Central memory CD8-positive, alpha-beta T cell (primary cell): ENCODE results near the gene DPP6.

Experiments
- ATAC-seq: fragments of 150-1000 bp; cut with Tn5 transposase; replicated peaks from 2 replicates; pipeline ENCODE4 v1.10.0; 2022; ENCODE audit warnings: mild to moderate bottlenecking, moderate FRiP score, moderate number of reproducible peaks; ENCODE audit not compliant: poor library complexity, severe bottlenecking; ENCODE audit errors: extremely low read depth
- DNase-seq, 2 donors: peaks; one replicate each; pipeline ENCODE4 v3.0.0; 2021; ENCODE audit warnings: low spot score in 2 of 2
- H3K27ac Mint-ChIP-seq: one replicate; pipeline ENCODE4 v1.8.0; 2022; ENCODE audit warnings: low read depth, mild to moderate bottlenecking, moderate library complexity, mixed read lengths
- H3K27me3 Mint-ChIP-seq: one replicate; pipeline ENCODE4 v1.8.0; 2022; ENCODE audit warnings: mixed read lengths
- H3K36me3 Mint-ChIP-seq: one replicate; pipeline ENCODE4 v1.8.0; 2022; ENCODE audit warnings: mild to moderate bottlenecking, moderate library complexity, mixed read lengths; ENCODE audit not compliant: insufficient read depth
- H3K4me1 Mint-ChIP-seq: one replicate; pipeline ENCODE4 v1.8.0; 2022; ENCODE audit warnings: mixed read lengths
- H3K4me3 Mint-ChIP-seq: one replicate; pipeline ENCODE4 v1.8.0; 2022; ENCODE audit warnings: mild to moderate bottlenecking, moderate library complexity, mixed read lengths
- H3K9me3 Mint-ChIP-seq: one replicate; pipeline ENCODE4 v1.8.0; 2022; ENCODE audit warnings: mixed read lengths

DPP6 gene

GRCh38 chr7:154837622-154838021 is 785.4 kb downstream of the DPP6 start:
- Mint-ChIP-seq H3K27ac (no peak overlapping the region), H3K9me3 (no peaks in the 10 kb centered on the region), H3K4me3 (no peak overlapping the region), H3K4me1 (no peaks in the 10 kb centered on the region), H3K36me3 (no peaks in the 10 kb centered on the region), H3K27me3 (peaks cover 41% of the 10 kb centered on the region)
- no peak for DNase-seq
- ATAC-seq = no peak

GRCh38 chr7:154840086-154840485 is 787.9 kb downstream of the DPP6 start:
- no peaks in the 10 kb centered on the region for H3K36me3 Mint-ChIP-seq
- no peak overlapping the region for H3K27ac Mint-ChIP-seq

GRCh38 chr7:154841731-154842331 is 789.6 kb downstream of the DPP6 start:
- Mint-ChIP-seq H3K4me1 (no peaks in the 10 kb centered on the region), H3K27ac (no peak overlapping the region), H3K4me3 (no peak overlapping the region), H3K27me3 (peaks cover 42% of the 10 kb centered on the region), H3K9me3 (no peaks in the 10 kb centered on the region), H3K36me3 (no peaks in the 10 kb centered on the region)
- DNase-seq (no peak), ATAC-seq (no peak)

More at GRCh38 chr7:154840086-154840485, 787.9 kb downstream of the DPP6 start:
- H3K27me3 Mint-ChIP-seq = peaks cover 37% of the 10 kb centered on the region
- DNase-seq = no peak
- no peaks in the 10 kb centered on the region for H3K9me3 Mint-ChIP-seq
- no peak overlapping the region for H3K4me3 Mint-ChIP-seq
- no peaks in the 10 kb centered on the region for H3K4me1 Mint-ChIP-seq
- no peak for ATAC-seq

GRCh38 chr7:154842591-154842990 is 790.4 kb downstream of the DPP6 start:
- ATAC-seq = no peak
- no peak for DNase-seq
- peaks cover 47% of the 10 kb centered on the region for H3K27me3 Mint-ChIP-seq
- H3K9me3 Mint-ChIP-seq = no peaks in the 10 kb centered on the region
- H3K36me3 Mint-ChIP-seq = no peaks in the 10 kb centered on the region
- no peak overlapping the region for H3K4me3 Mint-ChIP-seq
- no peak overlapping the region for H3K27ac Mint-ChIP-seq
- no peaks in the 10 kb centered on the region for H3K4me1 Mint-ChIP-seq

- H3K36me3 Mint-ChIP-seq = no peaks in the 10 kb centered on the region
- no peaks in the 10 kb centered on the region for H3K4me1 Mint-ChIP-seq
- no peaks in the 10 kb centered on the region for H3K9me3 Mint-ChIP-seq
- DNase-seq (no peak), ATAC-seq (no peak)
- H3K27ac Mint-ChIP-seq = no peak overlapping the region
- no peak overlapping the region for H3K4me3 Mint-ChIP-seq
- peaks cover 58% of the 10 kb centered on the region for H3K27me3 Mint-ChIP-seq
Measured at GRCh38 chr7:154843670-154844237, 791.6 kb downstream of the DPP6 start.

- peaks cover 60% of the 10 kb centered on the region for H3K27me3 Mint-ChIP-seq
- no peaks in the 10 kb centered on the region for H3K9me3 Mint-ChIP-seq
- no peaks in the 10 kb centered on the region for H3K4me1 Mint-ChIP-seq
- H3K36me3 Mint-ChIP-seq = no peaks in the 10 kb centered on the region
- H3K27ac Mint-ChIP-seq = no peak overlapping the region
- H3K4me3 Mint-ChIP-seq = no peak overlapping the region
- ATAC-seq (no peak), DNase-seq (no peak)
Measured at GRCh38 chr7:154844499-154844898, 792.3 kb downstream of the DPP6 start.

GRCh38 chr7:154844955-154845354 is 792.8 kb downstream of the DPP6 start:
- H3K27me3 Mint-ChIP-seq = peaks cover 60% of the 10 kb centered on the region
- no peak overlapping the region for H3K4me3 Mint-ChIP-seq
- H3K9me3 Mint-ChIP-seq = no peaks in the 10 kb centered on the region
- ATAC-seq (no peak), DNase-seq (no peak)
- H3K27ac Mint-ChIP-seq = no peak overlapping the region
- H3K4me1 Mint-ChIP-seq = no peaks in the 10 kb centered on the region
- H3K36me3 Mint-ChIP-seq = no peaks in the 10 kb centered on the region

GRCh38 chr7:154848464-154848863 is 796.3 kb downstream of the DPP6 start:
- ATAC-seq (no peak), DNase-seq (no peak)
- Mint-ChIP-seq H3K27me3 (peaks cover 63% of the 10 kb centered on the region), H3K27ac (no peak overlapping the region), H3K4me3 (no peak overlapping the region), H3K4me1 (no peaks in the 10 kb centered on the region), H3K9me3 (no peaks in the 10 kb centered on the region), H3K36me3 (no peaks in the 10 kb centered on the region)

GRCh38 chr7:154852205-154852604 is 800.0 kb downstream of the DPP6 start:
- Mint-ChIP-seq H3K4me3 (no peak overlapping the region), H3K27ac (no peak overlapping the region), H3K27me3 (peaks cover 50% of the 10 kb centered on the region), H3K36me3 (no peaks in the 10 kb centered on the region), H3K9me3 (no peaks in the 10 kb centered on the region), H3K4me1 (no peaks in the 10 kb centered on the region)
- no peak for ATAC-seq
- no peak for DNase-seq

- no peaks in the 10 kb centered on the region for H3K9me3 Mint-ChIP-seq
- no peak for ATAC-seq
Measured at GRCh38 chr7:154853063-154853726, 801.0 kb downstream of the DPP6 start.

GRCh38 chr7:154853727-154854095 is 801.5 kb downstream of the DPP6 start:
- H3K9me3 Mint-ChIP-seq = no peaks in the 10 kb centered on the region
- peaks cover 35% of the 10 kb centered on the region for H3K27me3 Mint-ChIP-seq
- no peak overlapping the region for H3K27ac Mint-ChIP-seq
- DNase-seq = no peak
- ATAC-seq = no peak
- H3K4me1 Mint-ChIP-seq = no peaks in the 10 kb centered on the region
- no peaks in the 10 kb centered on the region for H3K36me3 Mint-ChIP-seq
- H3K4me3 Mint-ChIP-seq = no peak overlapping the region

More at GRCh38 chr7:154853063-154853726, 801.0 kb downstream of the DPP6 start:
- Mint-ChIP-seq H3K4me1 (no peaks in the 10 kb centered on the region), H3K36me3 (no peaks in the 10 kb centered on the region), H3K27ac (no peak overlapping the region), H3K4me3 (no peak overlapping the region), H3K27me3 (peaks cover 40% of the 10 kb centered on the region)
- DNase-seq = no peak

GRCh38 chr7:154854836-154855235 is 802.6 kb downstream of the DPP6 start:
- ATAC-seq = no peak
- H3K36me3 Mint-ChIP-seq = no peaks in the 10 kb centered on the region
- DNase-seq = no peak
- no peak overlapping the region for H3K27ac Mint-ChIP-seq
- H3K9me3 Mint-ChIP-seq = no peaks in the 10 kb centered on the region
- no peaks in the 10 kb centered on the region for H3K4me1 Mint-ChIP-seq
- no peak overlapping the region for H3K4me3 Mint-ChIP-seq
- peaks cover 24% of the 10 kb centered on the region for H3K27me3 Mint-ChIP-seq

- no peaks in the 10 kb centered on the region for H3K9me3 Mint-ChIP-seq
- H3K27ac Mint-ChIP-seq = no peak overlapping the region
- H3K4me3 Mint-ChIP-seq = no peak overlapping the region
- H3K36me3 Mint-ChIP-seq = no peaks in the 10 kb centered on the region
- H3K27me3 Mint-ChIP-seq = peaks cover 19% of the 10 kb centered on the region
- no peaks in the 10 kb centered on the region for H3K4me1 Mint-ChIP-seq
- DNase-seq (no peak), ATAC-seq (no peak)
Measured at GRCh38 chr7:154855366-154855765, 803.2 kb downstream of the DPP6 start.
